Spleen (tissue), 11 donors: ENCODE measurements around the gene TBC1D22A. TPM values are rescaled to one million over a fixed set of nuclear protein-coding genes. Genes with fewer than 3 reads are reported as not detected.

Source experiments
- DNase-seq: peaks from one replicate; pipeline ENCODE4 v3.0.0-alpha.2; 2020
- H3K27ac ChIP-seq, 8 donors: fragments of 200-600 bp; sonication (generic) in 7 of 8; 1 replicate in 4 of 8; 2 replicates in 4 of 8; pipeline versions ENCODE4 v1.5.0 to v1.8.0; 2016 to 2021; ENCODE audit warnings: inconsistent platforms in 4 of 8, mild to moderate bottlenecking in 4 of 8, moderate library complexity in 1 of 8
- H3K27me3 ChIP-seq, 7 donors: fragments of 200-600 bp; sonication (generic) in 6 of 7; replicated peaks in 1 of 7; 1 replicate in 4 of 7; 2 replicates in 3 of 7; pipeline versions ENCODE4 v1.5.0 to v1.8.0; 2016 to 2021; ENCODE audit warnings: inconsistent platforms in 3 of 7, mild to moderate bottlenecking in 1 of 7
- H3K36me3 ChIP-seq, 6 donors: fragments of 200-600 bp; sonication (generic) in 5 of 6; 1 replicate in 4 of 6; 2 replicates in 2 of 6; pipeline versions ENCODE4 v1.5.0 to v1.8.0; 2016 to 2021; ENCODE audit warnings: inconsistent platforms in 2 of 6
- H3K4me1 ChIP-seq, 6 donors: fragments of 200-600 bp; sonication (generic) in 5 of 6; 1 replicate in 3 of 6; 2 replicates in 3 of 6; pipeline versions ENCODE4 v1.5.0 to v1.8.0; 2016 to 2021; ENCODE audit warnings: inconsistent platforms in 3 of 6
- H3K4me3 ChIP-seq, 8 donors: fragments of 200-600 bp; sonication (generic) in 7 of 8; 1 replicate in 4 of 8; 2 replicates in 4 of 8; pipeline versions ENCODE4 v1.5.0 to v1.8.0; 2016 to 2021; ENCODE audit warnings: inconsistent platforms in 4 of 8, mild to moderate bottlenecking in 4 of 8, moderate library complexity in 2 of 8
- H3K9me3 ChIP-seq, 8 donors: fragments of 200-600 bp; sonication (generic) in 7 of 8; 1 replicate in 4 of 8; 2 replicates in 4 of 8; pipeline versions ENCODE4 v1.5.0 to v1.8.0; 2016 to 2021; ENCODE audit warnings: inconsistent platforms in 4 of 8
- CTCF ChIP-seq, 11 experiments: fragments of 200-600 bp in 7 of 11; fragments of 450-650 bp in 4 of 11; sonication (generic) in 4 of 11; IDR thresholded peaks in 8 of 11; conservative IDR thresholded peaks in 3 of 11; 1 replicate in 7 of 11; 2 replicates in 4 of 11; pipeline versions ENCODE4 v1.4.0 to v1.8.0; 2016 to 2021; ENCODE audit warnings: antibody characterized with exemption in 11 of 11, inconsistent platforms in 4 of 11, mild to moderate bottlenecking in 1 of 11
- POLR2A ChIP-seq, 3 donors: fragments of 450-650 bp; IDR thresholded peaks; one replicate each; pipeline ENCODE4 v1.5.1; 2017; ENCODE audit warnings: antibody characterized with exemption in 3 of 3, mild to moderate bottlenecking in 1 of 3
- POLR2AphosphoS5 ChIP-seq, 3 donors: sonication (generic); formaldehyde crosslinking; IDR thresholded peaks; one replicate each; pipeline ENCODE4 v1.5.1; 2017; ENCODE audit warnings: antibody characterized with exemption in 3 of 3
- WGBS, 5 donors: extraction: QIAGEN DNeasy Blood & Tissue Kit in 3 of 5; methylation state at CpG; one replicate each; pipeline versions ENCODE4 v1.1.5 to v1.1.7; 2013 to 2018; 5-methylcytosine and 5-hydroxymethylcytosine counted together
- intact Hi-C: fragments of 100-400 bp; cut with DNase I; formaldehyde crosslinking; loops from one replicate; pipeline ENCODE4 v1.15.0; 2023; ENCODE audit warnings: low total_unique reads
- polyA plus RNA-seq, 3 donors: library from polyadenylated mRNA; stranded (reverse); fragments of 200-250 nt; gene quantifications; one replicate each; pipeline ENCODE4 v1.2.1, GENCODE V29; 2013
- total RNA-seq, 7 donors: library from RNA; depleted of rRNA in 3 of 7; stranded (reverse); fragments of >200 nt in 3 of 7; fragmentation: NEBNext Ultra II Directional in 4 of 7; extraction: Animal tissue kit (Norgen Biotek cat#: 25700) in 4 of 7; gene quantifications; one replicate each; pipeline versions ENCODE4 v1.1.0 to v1.2.1, GENCODE V29; 2016 to 2021
- donor health status: healthy with polysubstance abuse.
- donor health status: DM: no; HTN: no; CAD: no; lungs with moderate emphysema.
- donor health status: DM: no; HTN: no; CAD: no.
- donor health status: Bipolar disorder and iron deficiency.
- donor health status: healthy.
- donor health status: DM: no; HTN: no; CAD: no.
- donor health status: DM: yes; HTN: yes; CAD: no.

Gene TBC1D22A
- total and polyA plus RNA-seq, 10 donors: 17.2 to 66.9 (median 49.6) TPM

GRCh38 chr22:46857142-46857884 lies 94.9 kb downstream of the TBC1D22A start:
- intact Hi-C loops: no loop called here
- no peak for DNase-seq

GRCh38 chr22:46857885-46858143 lies 95.4 kb downstream of the TBC1D22A start:
- no peak for DNase-seq
- H3K27me3 ChIP-seq: no peaks in the 10 kb centered on the region
- peaks cover 5 to 56% (median 21%) of the 10 kb centered on the region in 6 donors for H3K4me1 ChIP-seq
- no peak overlapping the region for H3K4me3 ChIP-seq
- intact Hi-C loops: no loop called here
- no peak for TF ChIP-seq POLR2A (IDR thresholded peaks at IDR 0.05)
- no peak for TF ChIP-seq CTCF (IDR thresholded peaks at IDR 0.05 in 8 of 11, conservative IDR thresholded peaks at IDR 0.05 in 3 of 11)
- TF ChIP-seq POLR2AphosphoS5 (IDR thresholded peaks at IDR 0.05): no peak
- H3K9me3 ChIP-seq: peaks cover 0 to 7% (median 0%) of the 10 kb centered on the region in 8 donors
- peaks cover 0 to 18% (median 0%) of the 10 kb centered on the region in 6 donors for H3K36me3 ChIP-seq
- 92 to 98% (median 96%) methylated on average over 6 of the region's 6 CpGs for whole genome bisulfite sequencing, 5 donors
- no peak overlapping the region for H3K27ac ChIP-seq

More at GRCh38 chr22:46857142-46857884, 94.9 kb downstream of the TBC1D22A start:
- Histone ChIP-seq H3K27ac (no peak overlapping the region), H3K4me3 (no peak overlapping the region), H3K4me1 (peaks cover 2 to 51% (median 16%) of the 10 kb centered on the region in 6 donors), H3K36me3 (peaks cover 0 to 23% (median 0%) of the 10 kb centered on the region in 6 donors), H3K9me3 (peaks cover 0 to 7% (median 0%) of the 10 kb centered on the region in 8 donors), H3K27me3 (no peaks in the 10 kb centered on the region)
- TF ChIP-seq POLR2AphosphoS5 (IDR thresholded peaks at IDR 0.05) (no peak), CTCF (IDR thresholded peaks at IDR 0.05 in 8 of 11, conservative IDR thresholded peaks at IDR 0.05 in 3 of 11) (no peak), POLR2A (IDR thresholded peaks at IDR 0.05) (no peak)
- 88 to 95% (median 91%) methylated on average over 9 of the region's 9 CpGs for WGBS, 5 donors

- intact Hi-C loops: no loop called here
- DNase-seq: no peak
- WGBS, 5 donors: 97 to 99% (median 97%) methylated on average over 23 of the region's 23 CpGs
Measured at GRCh38 chr22:46858181-46858771, 95.8 kb downstream of the TBC1D22A start.

More at GRCh38 chr22:46858181-46858771, 95.8 kb downstream of the TBC1D22A start:
- Histone ChIP-seq H3K27ac (no peak overlapping the region), H3K4me1 (peaks cover 5 to 58% (median 25%) of the 10 kb centered on the region in 6 donors), H3K27me3 (no peaks in the 10 kb centered on the region), H3K4me3 (no peak overlapping the region), H3K9me3 (peaks cover 0 to 7% (median 0%) of the 10 kb centered on the region in 8 donors), H3K36me3 (peaks cover 0 to 14% (median 0%) of the 10 kb centered on the region in 6 donors)
- no peak for TF ChIP-seq POLR2A (IDR thresholded peaks at IDR 0.05)
- TF ChIP-seq POLR2AphosphoS5 (IDR thresholded peaks at IDR 0.05): no peak
- no peak for TF ChIP-seq CTCF (IDR thresholded peaks at IDR 0.05 in 8 of 11, conservative IDR thresholded peaks at IDR 0.05 in 3 of 11)
